ENCODE results near the gene JOSD1.

DNA sequence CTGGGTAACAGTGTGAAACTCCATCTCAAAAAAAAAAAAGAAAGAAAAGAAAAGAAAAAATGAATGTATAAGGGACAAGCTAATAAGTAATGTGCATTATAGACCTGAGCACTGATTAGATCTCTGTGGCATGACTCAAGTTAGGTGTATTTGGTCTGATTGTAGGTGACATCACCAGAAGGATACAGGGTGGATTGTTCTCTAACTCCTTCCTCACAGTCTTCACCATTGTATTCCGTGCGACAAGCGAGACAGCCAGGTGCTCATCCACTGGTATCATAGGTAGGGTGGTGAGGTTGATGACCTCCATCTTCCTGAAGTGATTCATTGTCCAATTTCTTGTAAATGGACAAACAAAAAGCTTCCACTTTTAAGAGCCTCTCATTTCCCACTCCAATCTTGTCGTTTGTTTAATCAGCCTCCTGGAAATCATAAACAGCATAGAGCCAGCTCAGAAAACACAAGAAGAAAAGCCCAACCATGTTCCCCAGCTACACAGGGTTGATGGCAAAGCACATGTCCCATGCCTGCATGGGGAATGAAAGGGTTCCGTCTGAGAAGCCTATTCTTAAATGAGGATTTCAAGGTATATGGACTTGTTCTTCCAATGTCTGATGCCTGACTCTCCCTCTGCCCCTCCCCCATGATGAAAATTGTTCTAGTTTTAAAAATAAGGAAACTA, 50.8 kb downstream of the JOSD1 start:
- TF ChIP-seq, protein P1, sequence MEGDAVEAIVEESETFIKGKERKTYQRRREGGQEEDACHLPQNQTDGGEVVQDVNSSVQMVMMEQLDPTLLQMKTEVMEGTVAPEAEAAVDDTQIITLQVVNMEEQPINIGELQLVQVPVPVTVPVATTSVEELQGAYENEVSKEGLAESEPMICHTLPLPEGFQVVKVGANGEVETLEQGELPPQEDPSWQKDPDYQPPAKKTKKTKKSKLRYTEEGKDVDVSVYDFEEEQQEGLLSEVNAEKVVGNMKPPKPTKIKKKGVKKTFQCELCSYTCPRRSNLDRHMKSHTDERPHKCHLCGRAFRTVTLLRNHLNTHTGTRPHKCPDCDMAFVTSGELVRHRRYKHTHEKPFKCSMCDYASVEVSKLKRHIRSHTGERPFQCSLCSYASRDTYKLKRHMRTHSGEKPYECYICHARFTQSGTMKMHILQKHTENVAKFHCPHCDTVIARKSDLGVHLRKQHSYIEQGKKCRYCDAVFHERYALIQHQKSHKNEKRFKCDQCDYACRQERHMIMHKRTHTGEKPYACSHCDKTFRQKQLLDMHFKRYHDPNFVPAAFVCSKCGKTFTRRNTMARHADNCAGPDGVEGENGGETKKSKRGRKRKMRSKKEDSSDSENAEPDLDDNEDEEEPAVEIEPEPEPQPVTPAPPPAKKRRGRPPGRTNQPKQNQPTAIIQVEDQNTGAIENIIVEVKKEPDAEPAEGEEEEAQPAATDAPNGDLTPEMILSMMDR (IDR thresholded peaks at IDR 0.05) = no peak
- TF ChIP-seq EP300 (IDR thresholded peaks at IDR 0.05) = no peak

Measured in gastroesophageal sphincter (tissue), 3 donors.